Measurements from ENCODE around the gene SSTR4.

Gene SSTR4

GRCh38 chr20:23005776-23006175, 29.3 kb upstream of the SSTR4 start:
- no peak overlapping the region for H3K27ac ChIP-seq
- DNase-seq: no peak
- no peak for TF ChIP-seq CTCF (IDR thresholded peaks at IDR 0.05; ENCODE audit: low read depth, low read length, missing control alignments)
- no peaks in the 10 kb centered on the region for H3K27me3 ChIP-seq (replicated peaks)
- H3K36me3 ChIP-seq (replicated peaks): no peaks in the 10 kb centered on the region
- in situ Hi-C loops (cut with HindIII; ENCODE audit: low pct_ligation_motif_present, low sequenced_read_pairs): no loop called here
- no peak overlapping the region for H3K4me3 ChIP-seq (ENCODE audit: low read depth, low read length)

DNA sequence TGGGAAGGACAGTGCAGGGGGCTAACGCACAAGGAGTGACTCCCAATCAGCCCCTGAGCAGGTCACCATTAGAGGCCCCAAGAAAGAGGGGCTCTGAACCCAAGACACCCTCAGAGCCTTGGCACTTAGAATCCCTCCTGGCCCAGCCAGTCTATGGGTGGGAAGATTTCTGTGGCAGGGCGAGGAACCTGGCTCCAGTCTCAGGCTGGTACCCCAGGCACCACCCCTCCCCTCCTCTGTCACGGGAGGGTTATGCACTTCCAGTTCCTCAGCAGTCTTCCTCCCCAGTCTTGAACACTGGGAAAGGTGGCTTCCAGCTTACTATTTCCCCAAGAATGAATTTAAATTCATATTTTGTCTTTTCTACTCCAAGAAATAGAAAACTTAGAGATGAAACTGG, 27.6 kb upstream of the SSTR4 start:
- no peak for DNase-seq
- Histone ChIP-seq H3K27ac (no peak overlapping the region), H3K36me3 (replicated peaks) (no peaks in the 10 kb centered on the region), H3K4me3 (ENCODE audit: low read depth, low read length) (no peak overlapping the region), H3K27me3 (replicated peaks) (no peaks in the 10 kb centered on the region)
- no peak for TF ChIP-seq CTCF (IDR thresholded peaks at IDR 0.05; ENCODE audit: low read depth, low read length, missing control alignments)
- in situ Hi-C loops (cut with HindIII; ENCODE audit: low pct_ligation_motif_present, low sequenced_read_pairs): no loop called here

DNA sequence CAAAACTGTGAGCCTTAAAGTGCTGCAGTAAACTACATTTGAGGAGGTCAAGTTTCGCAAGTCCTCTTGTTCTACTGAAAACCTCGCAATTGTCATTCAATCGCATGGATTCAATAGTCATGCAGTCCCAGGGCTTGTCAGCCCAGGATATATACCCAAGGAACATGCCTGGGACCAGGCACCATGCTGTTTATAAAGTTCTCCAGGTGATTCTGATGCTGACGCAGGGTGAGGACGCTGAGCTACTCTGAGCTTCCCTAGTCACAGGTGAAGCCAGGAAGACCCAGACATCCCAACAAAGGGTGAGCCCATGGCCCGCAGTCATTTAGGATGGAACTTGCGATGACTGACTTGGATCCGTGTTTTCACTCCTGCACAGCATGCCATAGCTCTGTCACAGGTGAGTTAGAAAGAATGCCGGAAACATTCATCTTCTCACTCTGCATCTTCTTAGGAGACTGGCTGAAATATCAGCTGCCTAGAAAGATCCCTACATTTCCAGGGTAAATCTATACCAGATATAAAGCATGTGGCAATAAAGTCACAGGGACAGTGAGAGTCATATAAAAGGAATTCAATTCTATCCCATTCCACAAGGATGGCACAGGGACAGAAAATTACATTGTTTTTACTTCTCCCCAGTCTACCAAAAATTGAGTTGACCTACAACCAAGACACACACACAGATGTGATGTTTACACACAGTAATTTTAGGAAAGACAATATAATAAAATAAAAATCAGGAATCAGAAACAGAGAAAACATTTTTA, 27.0 kb upstream of the SSTR4 start:
- TF ChIP-seq CTCF (IDR thresholded peaks at IDR 0.05; ENCODE audit: low read depth, low read length, missing control alignments): no peak
- in situ Hi-C loops (cut with HindIII; ENCODE audit: low pct_ligation_motif_present, low sequenced_read_pairs): no loop called here
- no peaks in the 10 kb centered on the region for H3K27me3 ChIP-seq (replicated peaks)
- H3K27ac ChIP-seq: no peak overlapping the region
- DNase-seq: no peak
- H3K4me3 ChIP-seq (ENCODE audit: low read depth, low read length): no peak overlapping the region
- H3K36me3 ChIP-seq (replicated peaks): no peaks in the 10 kb centered on the region

DNA sequence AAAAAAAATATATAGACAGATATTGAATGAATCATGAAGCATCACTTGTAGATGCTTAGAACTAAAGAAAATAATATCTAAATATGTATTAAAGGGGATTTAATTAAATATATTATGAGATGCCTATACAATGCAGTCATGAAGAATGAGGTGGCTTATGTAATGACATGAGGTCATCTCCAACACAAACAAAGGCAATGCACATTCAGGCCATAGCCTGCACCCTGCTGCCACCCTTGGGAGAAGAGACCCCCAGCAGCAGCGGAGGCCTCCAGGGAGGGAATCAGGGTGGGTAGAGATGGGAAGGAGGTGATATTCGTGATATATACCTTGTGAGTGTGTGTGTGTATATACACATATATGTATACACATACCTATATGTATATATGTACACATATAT, 26.4 kb upstream of the SSTR4 start:
- Histone ChIP-seq H3K27me3 (replicated peaks) (no peaks in the 10 kb centered on the region), H3K4me3 (ENCODE audit: low read depth, low read length) (no peak overlapping the region), H3K36me3 (replicated peaks) (no peaks in the 10 kb centered on the region), H3K27ac (no peak overlapping the region)
- in situ Hi-C loops (cut with HindIII; ENCODE audit: low pct_ligation_motif_present, low sequenced_read_pairs): no loop called here
- DNase-seq: peak; percentile 22
- no peak for TF ChIP-seq CTCF (IDR thresholded peaks at IDR 0.05; ENCODE audit: low read depth, low read length, missing control alignments)

DNA sequence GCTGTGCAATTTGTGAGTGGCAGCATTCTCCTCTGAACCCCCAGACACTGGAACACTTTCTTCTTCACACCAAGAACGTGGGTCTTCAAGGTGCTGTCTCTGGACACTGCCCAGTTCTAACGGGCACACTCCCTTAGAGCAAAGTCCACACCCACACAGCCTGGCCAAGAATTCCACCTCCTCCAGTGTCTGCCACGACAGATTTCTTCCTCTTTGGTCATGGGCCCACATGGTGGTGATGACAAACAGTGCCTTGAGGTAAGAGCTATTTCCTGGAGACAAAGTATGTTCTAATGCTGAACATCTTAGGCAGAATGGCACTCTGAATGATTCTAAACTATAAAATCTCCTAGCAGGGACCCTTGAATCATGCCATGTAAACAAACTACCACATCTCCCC, 25.5 kb upstream of the SSTR4 start:
- H3K27ac ChIP-seq: no peak overlapping the region
- no peak for DNase-seq
- H3K4me3 ChIP-seq (ENCODE audit: low read depth, low read length): no peak overlapping the region
- in situ Hi-C loops (cut with HindIII; ENCODE audit: low pct_ligation_motif_present, low sequenced_read_pairs): no loop called here
- no peaks in the 10 kb centered on the region for H3K27me3 ChIP-seq (replicated peaks)
- no peak for TF ChIP-seq CTCF (IDR thresholded peaks at IDR 0.05; ENCODE audit: low read depth, low read length, missing control alignments)
- H3K36me3 ChIP-seq (replicated peaks): no peaks in the 10 kb centered on the region

DNA sequence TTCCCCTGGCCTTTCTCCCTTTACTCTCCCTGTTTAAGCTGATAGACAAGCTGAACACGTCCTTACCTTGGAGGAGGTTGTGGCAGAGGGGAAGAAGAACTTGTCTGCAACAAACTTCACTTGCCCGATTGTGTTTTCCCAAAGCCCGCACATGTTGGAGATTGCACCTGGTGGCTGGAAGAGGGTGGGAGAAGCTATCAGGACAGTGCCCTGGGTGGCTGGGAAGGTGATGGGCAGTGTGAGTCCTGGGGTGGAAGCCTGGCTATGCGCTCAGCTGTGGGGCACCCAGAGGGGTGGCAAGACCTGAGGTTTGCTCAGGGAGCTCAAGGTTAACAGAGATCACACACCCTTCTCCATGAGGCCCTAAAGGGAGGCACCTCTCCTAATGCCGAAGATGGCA, 25.0 kb upstream of the SSTR4 start:
- in situ Hi-C loops (cut with HindIII; ENCODE audit: low pct_ligation_motif_present, low sequenced_read_pairs): no loop called here
- H3K27ac ChIP-seq: no peak overlapping the region
- no peaks in the 10 kb centered on the region for H3K36me3 ChIP-seq (replicated peaks)
- TF ChIP-seq CTCF (IDR thresholded peaks at IDR 0.05; ENCODE audit: low read depth, low read length, missing control alignments): no peak
- H3K4me3 ChIP-seq (ENCODE audit: low read depth, low read length): no peak overlapping the region
- H3K27me3 ChIP-seq (replicated peaks): no peaks in the 10 kb centered on the region
- DNase-seq: no peak

Data from brain microvascular endothelial cell (primary cell).